HepG2 (cell line): Measurements from ENCODE around the gene VAT1L. TPM values are rescaled to one million over a fixed set of nuclear protein-coding genes. Genes with fewer than 3 reads are reported as not detected.

Experiments used
- GABPB1 ChIP-seq: IDR thresholded peaks from 2 replicates; pipeline ENCODE4 v1.6.1; 2016; ENCODE audit warnings: mild to moderate bottlenecking, missing genetic modification reagents, moderate library complexity, missing compliant biosample characterization
- HCFC1 ChIP-seq: fragments of 150-350 bp; IDR thresholded peaks from 2 replicates; pipeline ENCODE4 v1.6.1; 2014; ENCODE audit warnings: low read depth, low read length
- ISL2 ChIP-seq: sonication (generic); formaldehyde crosslinking; IDR thresholded peaks from 2 replicates; pipeline ENCODE4 v1.5.0; 2020; ENCODE audit warnings: missing genetic modification reagents
- JUNB ChIP-seq: sonication (generic); formaldehyde crosslinking; IDR thresholded peaks from 2 replicates; pipeline ENCODE4 v1.8.0; 2022; ENCODE audit warnings: missing genetic modification reagents, mild to moderate bottlenecking, borderline replicate concordance
- MED1 ChIP-seq: sonication (generic); formaldehyde crosslinking; IDR thresholded peaks from 2 replicates; pipeline ENCODE4 v1.4.0; 2020; ENCODE audit warnings: missing genetic modification reagents
- MIXL1 ChIP-seq: IDR thresholded peaks from 2 replicates; pipeline ENCODE4 v1.6.1; 2016
- NCOA5 ChIP-seq: sonication (generic); formaldehyde crosslinking; IDR thresholded peaks from 2 replicates; pipeline ENCODE4 v1.4.0; 2020; ENCODE audit warnings: missing genetic modification reagents
- PPARG ChIP-seq: conservative IDR thresholded peaks from 2 replicates; pipeline ENCODE4 v1.6.1; 2016; ENCODE audit warnings: missing biosample characterization, missing genetic modification reagents
- RAD21 ChIP-seq: fragments of 450-650 bp; formaldehyde crosslinking; IDR thresholded peaks from 2 replicates; pipeline ENCODE4 v1.5.0; 2020; ENCODE audit warnings: mild to moderate bottlenecking
- SMC3 ChIP-seq: IDR thresholded peaks from 2 replicates; pipeline ENCODE4 v1.6.1; 2011; ENCODE audit warnings: low read length, improper control_type of control experiment
- TCF7L2 ChIP-seq: IDR thresholded peaks from 2 replicates; pipeline ENCODE4 v1.6.1; 2011; ENCODE audit warnings: mild to moderate bottlenecking, low read depth, low read length, moderate library complexity
- TGIF2 ChIP-seq: IDR thresholded peaks from 2 replicates; pipeline ENCODE4 v1.6.1; 2016; ENCODE audit warnings: control low read depth, missing compliant biosample characterization
- XRCC5 ChIP-seq: fragments of 200-400 bp; formaldehyde crosslinking; optimal IDR thresholded peaks from 2 replicates; pipeline ENCODE3; 2017; ENCODE audit warnings: mild to moderate bottlenecking, low read length
- ZNF17 ChIP-seq: sonication (generic); formaldehyde crosslinking; IDR thresholded peaks from 2 replicates; pipeline ENCODE4 v1.5.0; 2020; ENCODE audit warnings: mild to moderate bottlenecking, missing genetic modification reagents
- ZNF264 ChIP-seq: sonication (generic); formaldehyde crosslinking; IDR thresholded peaks from 2 replicates; pipeline ENCODE4 v1.4.0; 2020; ENCODE audit warnings: missing genetic modification reagents
- ZNF317 ChIP-seq: sonication (generic); formaldehyde crosslinking; IDR thresholded peaks from 2 replicates; pipeline ENCODE4 v1.5.0; 2020; ENCODE audit warnings: mild to moderate bottlenecking, missing genetic modification reagents
- polyA plus RNA-seq, 8 experiments: library from polyadenylated mRNA; depleted of rRNA in 3 of 8; stranded (reverse) in 7 of 8; unstranded in 1 of 8; fragments of >200 nt; fragmentation: Illumina TruSeq in 4 of 8; extraction: Trizol in 4 of 8; gene quantifications; 2 replicates each; pipeline versions ENCODE4 v1.2.1 to v1.2.3, GENCODE V29; 2011 to 2016; ENCODE audit warnings: low read depth in 4 of 8, missing spikeins in 1 of 8, mixed read lengths in 1 of 8; ENCODE audit not compliant: insufficient read depth in 1 of 8
- total RNA-seq, 5 experiments: library from RNA; depleted of rRNA; stranded (reverse); fragments of >200 nt; fragmentation: Illumina TruSeq; extraction: Trizol; gene quantifications; 2 replicates each; pipeline ENCODE4 v1.2.3, GENCODE V29; 2016; ENCODE audit warnings: low read depth in 1 of 5
- TF ChIP-seq, protein P1 (sequence below): IDR thresholded peaks from 2 replicates; pipeline ENCODE4 v1.4.0; 2020; ENCODE audit warnings: mild to moderate bottlenecking, missing genetic modification reagents
- TF ChIP-seq, protein P2 (sequence below): sonication (generic); formaldehyde crosslinking; IDR thresholded peaks from 2 replicates; pipeline ENCODE4 v1.4.0; 2020; ENCODE audit warnings: missing genetic modification reagents, mild to moderate bottlenecking, borderline replicate concordance
- TF ChIP-seq, protein P3 (sequence below): IDR thresholded peaks from 2 replicates; pipeline ENCODE4 v1.6.1; 2016
- TF ChIP-seq, protein P4 (sequence below): sonication (generic); formaldehyde crosslinking; IDR thresholded peaks from 2 replicates; pipeline ENCODE4 v1.8.1; 2023; ENCODE audit warnings: missing genetic modification reagents, mild to moderate bottlenecking, borderline replicate concordance
- TF ChIP-seq, protein P5 (sequence below): sonication (generic); formaldehyde crosslinking; IDR thresholded peaks from 2 replicates; pipeline ENCODE4 v1.5.0; 2020; ENCODE audit warnings: mild to moderate bottlenecking, missing genetic modification reagents, borderline replicate concordance

VAT1L gene
- total and polyA plus RNA-seq, 2 of the 13 experiments (the other 11 are each of a cell fraction or from before 2014, with no cell fraction given), result not detected

DNA sequence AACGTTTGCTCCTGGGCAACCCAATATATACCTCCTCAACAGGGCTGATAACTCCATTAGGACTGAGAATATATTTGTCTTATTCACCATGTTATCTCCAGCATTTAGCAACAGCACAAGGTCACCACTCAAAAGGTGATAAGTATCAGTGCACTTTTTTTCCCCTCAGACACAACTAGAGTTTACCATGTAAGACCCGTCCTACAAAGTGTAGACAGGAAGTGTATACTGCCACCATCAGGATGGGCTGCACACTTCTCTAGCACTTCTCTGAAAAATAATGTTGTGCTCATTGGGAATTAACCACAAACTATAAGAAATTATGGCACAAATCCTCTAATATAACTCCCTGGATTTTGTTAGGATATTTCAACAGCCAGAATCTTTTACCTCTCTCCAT is 5.7 kb upstream of the VAT1L start (continued):
- TF ChIP-seq ZNF17 (CRISPR knock-in tag) (no peak), SMC3 (peak; percentile 93), ISL2 (CRISPR knock-in tag) (0 out of 2 replicates have a peak, but pooled peaks have one; percentile 19), GABPB1 (CRISPR knock-in tag) (peak; percentile 63; the same call in 1 of the 2 replicates), PPARG (CRISPR knock-in tag) (no peak), TGIF2 (peak; percentile 18; the same call in 1 of the 2 replicates), MIXL1 (CRISPR knock-in tag) (no peak), TCF7L2 (no peak), XRCC5 (peak; percentile 35), JUNB (no peak), ZNF317 (CRISPR knock-in tag) (0 out of 2 replicates have a peak, but pooled peaks have one; percentile 24), RAD21 (CRISPR knock-in tag) (peak; percentile 65), MED1 (CRISPR knock-in tag) (0 out of 2 replicates have a peak, but pooled peaks have one; percentile 16), ZNF264 (CRISPR knock-in tag) (peak; percentile 49; the same call in 1 of the 2 replicates), HCFC1 (no peak), NCOA5 (CRISPR knock-in tag) (no peak)
- TF ChIP-seq, protein P1, sequence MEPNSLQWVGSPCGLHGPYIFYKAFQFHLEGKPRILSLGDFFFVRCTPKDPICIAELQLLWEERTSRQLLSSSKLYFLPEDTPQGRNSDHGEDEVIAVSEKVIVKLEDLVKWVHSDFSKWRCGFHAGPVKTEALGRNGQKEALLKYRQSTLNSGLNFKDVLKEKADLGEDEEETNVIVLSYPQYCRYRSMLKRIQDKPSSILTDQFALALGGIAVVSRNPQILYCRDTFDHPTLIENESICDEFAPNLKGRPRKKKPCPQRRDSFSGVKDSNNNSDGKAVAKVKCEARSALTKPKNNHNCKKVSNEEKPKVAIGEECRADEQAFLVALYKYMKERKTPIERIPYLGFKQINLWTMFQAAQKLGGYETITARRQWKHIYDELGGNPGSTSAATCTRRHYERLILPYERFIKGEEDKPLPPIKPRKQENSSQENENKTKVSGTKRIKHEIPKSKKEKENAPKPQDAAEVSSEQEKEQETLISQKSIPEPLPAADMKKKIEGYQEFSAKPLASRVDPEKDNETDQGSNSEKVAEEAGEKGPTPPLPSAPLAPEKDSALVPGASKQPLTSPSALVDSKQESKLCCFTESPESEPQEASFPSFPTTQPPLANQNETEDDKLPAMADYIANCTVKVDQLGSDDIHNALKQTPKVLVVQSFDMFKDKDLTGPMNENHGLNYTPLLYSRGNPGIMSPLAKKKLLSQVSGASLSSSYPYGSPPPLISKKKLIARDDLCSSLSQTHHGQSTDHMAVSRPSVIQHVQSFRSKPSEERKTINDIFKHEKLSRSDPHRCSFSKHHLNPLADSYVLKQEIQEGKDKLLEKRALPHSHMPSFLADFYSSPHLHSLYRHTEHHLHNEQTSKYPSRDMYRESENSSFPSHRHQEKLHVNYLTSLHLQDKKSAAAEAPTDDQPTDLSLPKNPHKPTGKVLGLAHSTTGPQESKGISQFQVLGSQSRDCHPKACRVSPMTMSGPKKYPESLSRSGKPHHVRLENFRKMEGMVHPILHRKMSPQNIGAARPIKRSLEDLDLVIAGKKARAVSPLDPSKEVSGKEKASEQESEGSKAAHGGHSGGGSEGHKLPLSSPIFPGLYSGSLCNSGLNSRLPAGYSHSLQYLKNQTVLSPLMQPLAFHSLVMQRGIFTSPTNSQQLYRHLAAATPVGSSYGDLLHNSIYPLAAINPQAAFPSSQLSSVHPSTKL, result peak; percentile 29; the same call in 1 of the 2 replicates
- TF ChIP-seq, protein P2, sequence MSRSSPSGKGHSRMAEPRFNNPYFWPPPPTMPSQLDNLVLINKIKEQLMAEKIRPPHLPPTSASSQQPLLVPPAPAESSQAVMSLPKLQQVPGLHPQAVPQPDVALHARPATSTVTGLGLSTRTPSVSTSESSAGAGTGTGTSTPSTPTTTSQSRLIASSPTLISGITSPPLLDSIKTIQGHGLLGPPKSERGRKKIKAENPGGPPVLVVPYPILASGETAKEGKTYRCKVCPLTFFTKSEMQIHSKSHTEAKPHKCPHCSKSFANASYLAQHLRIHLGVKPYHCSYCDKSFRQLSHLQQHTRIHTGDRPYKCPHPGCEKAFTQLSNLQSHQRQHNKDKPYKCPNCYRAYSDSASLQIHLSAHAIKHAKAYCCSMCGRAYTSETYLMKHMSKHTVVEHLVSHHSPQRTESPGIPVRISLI (CRISPR knock-in tag), result peak; percentile 68; the same call in 1 of the 2 replicates
- TF ChIP-seq, protein P3, sequence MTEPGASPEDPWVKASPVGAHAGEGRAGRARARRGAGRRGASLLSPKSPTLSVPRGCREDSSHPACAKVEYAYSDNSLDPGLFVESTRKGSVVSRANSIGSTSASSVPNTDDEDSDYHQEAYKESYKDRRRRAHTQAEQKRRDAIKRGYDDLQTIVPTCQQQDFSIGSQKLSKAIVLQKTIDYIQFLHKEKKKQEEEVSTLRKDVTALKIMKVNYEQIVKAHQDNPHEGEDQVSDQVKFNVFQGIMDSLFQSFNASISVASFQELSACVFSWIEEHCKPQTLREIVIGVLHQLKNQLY (CRISPR knock-in tag), result no peak
- TF ChIP-seq, protein P4, sequence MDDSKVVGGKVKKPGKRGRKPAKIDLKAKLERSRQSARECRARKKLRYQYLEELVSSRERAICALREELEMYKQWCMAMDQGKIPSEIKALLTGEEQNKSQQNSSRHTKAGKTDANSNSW (CRISPR knock-in tag), result no peak
- TF ChIP-seq, protein P5, sequence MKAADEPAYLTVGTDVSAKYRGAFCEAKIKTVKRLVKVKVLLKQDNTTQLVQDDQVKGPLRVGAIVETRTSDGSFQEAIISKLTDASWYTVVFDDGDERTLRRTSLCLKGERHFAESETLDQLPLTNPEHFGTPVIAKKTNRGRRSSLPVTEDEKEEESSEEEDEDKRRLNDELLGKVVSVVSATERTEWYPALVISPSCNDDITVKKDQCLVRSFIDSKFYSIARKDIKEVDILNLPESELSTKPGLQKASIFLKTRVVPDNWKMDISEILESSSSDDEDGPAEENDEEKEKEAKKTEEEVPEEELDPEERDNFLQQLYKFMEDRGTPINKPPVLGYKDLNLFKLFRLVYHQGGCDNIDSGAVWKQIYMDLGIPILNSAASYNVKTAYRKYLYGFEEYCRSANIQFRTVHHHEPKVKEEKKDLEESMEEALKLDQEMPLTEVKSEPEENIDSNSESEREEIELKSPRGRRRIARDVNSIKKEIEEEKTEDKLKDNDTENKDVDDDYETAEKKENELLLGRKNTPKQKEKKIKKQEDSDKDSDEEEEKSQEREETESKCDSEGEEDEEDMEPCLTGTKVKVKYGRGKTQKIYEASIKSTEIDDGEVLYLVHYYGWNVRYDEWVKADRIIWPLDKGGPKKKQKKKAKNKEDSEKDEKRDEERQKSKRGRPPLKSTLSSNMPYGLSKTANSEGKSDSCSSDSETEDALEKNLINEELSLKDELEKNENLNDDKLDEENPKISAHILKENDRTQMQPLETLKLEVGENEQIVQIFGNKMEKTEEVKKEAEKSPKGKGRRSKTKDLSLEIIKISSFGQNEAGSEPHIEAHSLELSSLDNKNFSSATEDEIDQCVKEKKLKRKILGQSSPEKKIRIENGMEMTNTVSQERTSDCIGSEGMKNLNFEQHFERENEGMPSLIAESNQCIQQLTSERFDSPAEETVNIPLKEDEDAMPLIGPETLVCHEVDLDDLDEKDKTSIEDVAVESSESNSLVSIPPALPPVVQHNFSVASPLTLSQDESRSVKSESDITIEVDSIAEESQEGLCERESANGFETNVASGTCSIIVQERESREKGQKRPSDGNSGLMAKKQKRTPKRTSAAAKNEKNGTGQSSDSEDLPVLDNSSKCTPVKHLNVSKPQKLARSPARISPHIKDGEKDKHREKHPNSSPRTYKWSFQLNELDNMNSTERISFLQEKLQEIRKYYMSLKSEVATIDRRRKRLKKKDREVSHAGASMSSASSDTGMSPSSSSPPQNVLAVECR, result no peak
